PC-3 (cell line): Measurements from ENCODE around the gene TEAD3.

Source experiments
- EZH2phosphoT487 ChIP-seq: fragments of 300-600 bp; sonication (generic); IDR thresholded peaks from 2 replicates; pipeline ENCODE4 v1.6.1; 2018; ENCODE audit warnings: mild to moderate bottlenecking, antibody characterized with exemption, low read length, borderline replicate concordance
- TF ChIP-seq, protein P1 (sequence below): fragments of 300-600 bp; sonication (generic); conservative IDR thresholded peaks from 2 replicates; pipeline ENCODE4 v1.5.1; 2017; ENCODE audit warnings: antibody characterized with exemption, low read depth, mild to moderate bottlenecking, low read length

DNA sequence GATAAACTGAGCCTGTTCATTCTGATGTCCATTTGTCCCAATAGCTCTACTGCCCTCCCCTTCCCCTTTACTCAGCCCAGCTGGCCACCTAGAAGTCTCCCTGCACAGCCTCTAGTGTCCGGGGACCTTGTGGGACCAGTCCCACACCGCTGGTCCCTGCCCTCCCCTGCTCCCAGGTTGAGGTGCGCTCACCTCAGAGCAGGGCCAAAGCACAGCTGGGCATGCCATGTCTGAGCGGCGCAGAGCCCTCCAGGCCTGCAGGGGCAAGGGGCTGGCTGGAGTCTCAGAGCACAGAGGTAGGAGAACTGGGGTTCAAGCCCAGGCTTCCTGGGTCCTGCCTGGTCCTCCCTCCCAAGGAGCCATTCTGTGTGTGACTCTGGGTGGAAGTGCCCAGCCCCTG lies 69.4 kb downstream of the TEAD3 start:
- no peak for TF ChIP-seq EZH2phosphoT487
- TF ChIP-seq, protein P1, sequence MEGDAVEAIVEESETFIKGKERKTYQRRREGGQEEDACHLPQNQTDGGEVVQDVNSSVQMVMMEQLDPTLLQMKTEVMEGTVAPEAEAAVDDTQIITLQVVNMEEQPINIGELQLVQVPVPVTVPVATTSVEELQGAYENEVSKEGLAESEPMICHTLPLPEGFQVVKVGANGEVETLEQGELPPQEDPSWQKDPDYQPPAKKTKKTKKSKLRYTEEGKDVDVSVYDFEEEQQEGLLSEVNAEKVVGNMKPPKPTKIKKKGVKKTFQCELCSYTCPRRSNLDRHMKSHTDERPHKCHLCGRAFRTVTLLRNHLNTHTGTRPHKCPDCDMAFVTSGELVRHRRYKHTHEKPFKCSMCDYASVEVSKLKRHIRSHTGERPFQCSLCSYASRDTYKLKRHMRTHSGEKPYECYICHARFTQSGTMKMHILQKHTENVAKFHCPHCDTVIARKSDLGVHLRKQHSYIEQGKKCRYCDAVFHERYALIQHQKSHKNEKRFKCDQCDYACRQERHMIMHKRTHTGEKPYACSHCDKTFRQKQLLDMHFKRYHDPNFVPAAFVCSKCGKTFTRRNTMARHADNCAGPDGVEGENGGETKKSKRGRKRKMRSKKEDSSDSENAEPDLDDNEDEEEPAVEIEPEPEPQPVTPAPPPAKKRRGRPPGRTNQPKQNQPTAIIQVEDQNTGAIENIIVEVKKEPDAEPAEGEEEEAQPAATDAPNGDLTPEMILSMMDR = no peak
